HFFc6 (cell line): ENCODE data around the gene GATAD2A. TPM values are rescaled to one million over a fixed set of nuclear protein-coding genes. Genes with fewer than 3 reads are reported as not detected.

Experiments
- DNase-seq: peaks from one replicate; pipeline ENCODE4 v3.0.0-alpha.2; 2018
- H3K27ac Mint-ChIP-seq: 2 replicates; pipeline ENCODE4 v1.8.0; 2020; ENCODE audit warnings: mild to moderate bottlenecking, mixed read lengths
- H3K27me3 Mint-ChIP-seq: 2 replicates; pipeline ENCODE4 v1.8.0; 2021; ENCODE audit warnings: mild to moderate bottlenecking, moderate library complexity, mixed read lengths; ENCODE audit not compliant: insufficient read depth
- H3K36me3 Mint-ChIP-seq: 2 replicates; pipeline ENCODE4 v1.8.0; 2021; ENCODE audit warnings: low read depth, mixed read lengths
- H3K4me1 Mint-ChIP-seq: 2 replicates; pipeline ENCODE4 v1.8.0; 2020; ENCODE audit warnings: low read depth, mixed read lengths
- H3K4me3 Mint-ChIP-seq: 2 replicates; pipeline ENCODE4 v1.8.0; 2020; ENCODE audit warnings: mild to moderate bottlenecking, moderate library complexity, mixed read lengths
- H3K9me3 Mint-ChIP-seq: 2 replicates; pipeline ENCODE4 v1.8.0; 2020; ENCODE audit warnings: mild to moderate bottlenecking, mixed read lengths
- CTCF ChIP-seq: fragments of 200-600 bp; sonication (generic); IDR thresholded peaks from 2 replicates; pipeline ENCODE4 v1.5.0; 2021; ENCODE audit warnings: antibody characterized with exemption, mild to moderate bottlenecking
- total RNA-seq, 6 experiments: library from RNA; stranded (reverse); fragmentation: NEBNext Ultra II Directional; extraction: Animal tissue kit (Norgen Biotek cat#: 25700); gene quantifications; 2 replicates in 1 of 6; 3 replicates in 5 of 6; pipeline ENCODE4 v1.2.3, GENCODE V29; 2021

Gene GATAD2A
- total RNA-seq, 6 experiments from 2014 or later: 107 to 123 (median 112) TPM

GRCh38 chr19:19416280-19416679, 10.8 kb downstream of the GATAD2A start:
- peaks cover 37% of the 10 kb centered on the region for H3K4me1 Mint-ChIP-seq
- H3K27ac Mint-ChIP-seq: no peak overlapping the region
- H3K4me3 Mint-ChIP-seq: no peak overlapping the region
- H3K9me3 Mint-ChIP-seq: no peaks in the 10 kb centered on the region
- peaks cover 15% of the 10 kb centered on the region; the same call in 1 of the 2 replicates for H3K36me3 Mint-ChIP-seq
- H3K27me3 Mint-ChIP-seq: no peaks in the 10 kb centered on the region
- no peak for DNase-seq
- no peak for TF ChIP-seq CTCF

GRCh38 chr19:19417046-19417445, 11.6 kb downstream of the GATAD2A start:
- Mint-ChIP-seq H3K9me3 (no peaks in the 10 kb centered on the region), H3K27ac (no peak overlapping the region), H3K36me3 (peaks cover 15% of the 10 kb centered on the region; the same call in 1 of the 2 replicates), H3K27me3 (no peaks in the 10 kb centered on the region), H3K4me1 (peaks cover 36% of the 10 kb centered on the region), H3K4me3 (no peak overlapping the region)
- TF ChIP-seq CTCF: no peak
- no peak for DNase-seq

- H3K4me1 Mint-ChIP-seq: peaks cover 36% of the 10 kb centered on the region
- no peak overlapping the region for H3K4me3 Mint-ChIP-seq
- H3K27ac Mint-ChIP-seq: peak overlapping the region; percentile 22; the same call in 1 of the 2 replicates
- no peak for DNase-seq
- H3K27me3 Mint-ChIP-seq: no peaks in the 10 kb centered on the region
- TF ChIP-seq CTCF: no peak
- no peaks in the 10 kb centered on the region for H3K9me3 Mint-ChIP-seq
- H3K36me3 Mint-ChIP-seq: peaks cover 15% of the 10 kb centered on the region; the same call in 1 of the 2 replicates
These were observed 12.3 kb downstream of the GATAD2A start for GRCh38 chr19:19417628-19418245.

GRCh38 chr19:19418555-19419260, 13.2 kb downstream of the GATAD2A start:
- H3K9me3 Mint-ChIP-seq: no peaks in the 10 kb centered on the region
- DNase-seq: no peak
- peaks cover 15% of the 10 kb centered on the region; the same call in 1 of the 2 replicates for H3K36me3 Mint-ChIP-seq
- TF ChIP-seq CTCF: no peak
- peaks cover 36% of the 10 kb centered on the region for H3K4me1 Mint-ChIP-seq
- H3K27ac Mint-ChIP-seq: peak overlapping the region; percentile 22
- H3K27me3 Mint-ChIP-seq: no peaks in the 10 kb centered on the region
- no peak overlapping the region for H3K4me3 Mint-ChIP-seq

GRCh38 chr19:19420570-19421298, 15.3 kb downstream of the GATAD2A start:
- Mint-ChIP-seq H3K27me3 (no peaks in the 10 kb centered on the region), H3K4me1 (peaks cover 31% of the 10 kb centered on the region), H3K36me3 (peaks cover 9% of the 10 kb centered on the region; the same call in 1 of the 2 replicates), H3K4me3 (no peak overlapping the region), H3K9me3 (no peaks in the 10 kb centered on the region), H3K27ac (no peak overlapping the region)
- no peak for TF ChIP-seq CTCF
- no peak for DNase-seq
